Right forelimb (tissue), 1 donor: Measurements from ENCODE around the gene SPATA19.

Experiments
- DNase-seq: peaks from one replicate; pipeline ENCODE4 v3.0.0-alpha.2; 2018

Gene SPATA19

DNA sequence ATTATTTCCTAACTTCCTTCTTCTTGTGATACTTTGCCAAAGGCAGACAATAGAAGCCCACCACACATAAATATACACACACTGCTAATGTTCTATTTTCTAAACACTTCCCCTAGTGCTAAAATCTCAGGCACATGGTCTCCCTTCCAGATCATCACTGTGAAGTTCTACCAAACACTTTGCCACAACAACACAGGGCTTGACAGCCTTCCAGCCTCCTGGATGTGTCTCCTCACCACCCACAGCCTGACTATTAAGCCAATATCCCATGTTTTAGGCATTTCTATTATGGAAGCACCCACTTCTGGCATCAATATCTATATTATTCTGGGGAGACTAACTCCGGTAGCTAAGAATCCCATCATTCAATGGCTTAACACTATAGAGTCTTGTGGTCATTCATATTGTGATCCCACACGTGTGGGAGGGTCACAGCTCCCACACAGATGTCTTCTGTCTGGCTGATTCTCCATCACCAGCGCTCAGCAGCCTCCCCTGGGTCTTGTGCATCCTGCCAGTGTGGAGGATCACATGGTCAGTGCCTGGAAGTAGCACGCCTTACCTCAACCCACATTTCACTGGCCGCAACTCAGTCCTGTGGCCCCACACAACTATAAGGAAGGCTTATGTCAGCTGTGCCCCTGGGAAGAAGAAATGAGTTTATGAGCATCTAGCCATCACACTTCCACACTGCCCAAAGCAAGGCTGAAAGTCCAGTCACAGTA lies 29.0 kb downstream of the SPATA19 start:
- no peak for DNase-seq

DNA sequence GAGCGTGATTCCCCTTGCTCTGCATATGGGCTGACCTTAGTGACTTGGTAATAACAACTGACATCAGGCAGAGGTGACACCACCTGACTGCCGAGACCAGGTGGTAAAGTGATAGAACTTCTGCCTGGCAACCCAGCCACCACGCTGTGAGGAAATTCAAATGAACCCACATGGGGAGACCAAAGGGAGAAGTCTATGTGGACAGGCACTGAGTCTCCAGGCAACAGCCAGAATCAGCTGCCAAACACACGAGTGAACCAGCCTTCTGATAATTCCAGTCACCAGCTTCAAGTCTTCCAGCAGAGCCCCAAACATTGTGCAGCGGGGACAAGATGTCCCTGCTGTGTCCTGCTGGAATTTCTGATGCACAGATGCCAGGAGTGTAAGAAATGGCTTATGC lies 29.7 kb downstream of the SPATA19 start:
- DNase-seq, result no peak

DNA sequence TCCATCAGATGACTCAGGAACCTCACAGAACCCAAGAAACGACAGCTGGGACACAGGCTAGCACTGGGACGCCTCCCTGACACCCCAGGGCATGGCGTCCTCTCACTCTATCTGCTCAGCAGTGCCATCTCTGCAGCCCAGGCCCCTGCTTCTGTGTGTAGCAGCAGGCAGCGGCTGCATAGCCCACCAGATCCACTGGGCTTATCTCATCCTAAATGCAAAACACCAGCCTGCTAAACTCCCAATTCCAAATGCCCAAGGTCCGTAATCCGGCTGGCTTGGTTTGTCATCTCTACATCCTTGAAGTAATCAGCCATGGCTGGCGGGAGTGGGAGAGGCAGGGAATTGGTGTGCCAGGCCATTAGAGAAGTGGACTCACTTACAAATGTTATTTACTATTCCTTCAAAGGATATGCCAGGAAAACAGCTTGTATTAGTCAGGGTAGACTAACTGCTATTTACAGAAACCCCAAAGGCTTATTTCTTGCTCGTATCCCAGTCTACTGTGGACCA lies 30.7 kb downstream of the SPATA19 start:
- DNase-seq, result no peak

DNA sequence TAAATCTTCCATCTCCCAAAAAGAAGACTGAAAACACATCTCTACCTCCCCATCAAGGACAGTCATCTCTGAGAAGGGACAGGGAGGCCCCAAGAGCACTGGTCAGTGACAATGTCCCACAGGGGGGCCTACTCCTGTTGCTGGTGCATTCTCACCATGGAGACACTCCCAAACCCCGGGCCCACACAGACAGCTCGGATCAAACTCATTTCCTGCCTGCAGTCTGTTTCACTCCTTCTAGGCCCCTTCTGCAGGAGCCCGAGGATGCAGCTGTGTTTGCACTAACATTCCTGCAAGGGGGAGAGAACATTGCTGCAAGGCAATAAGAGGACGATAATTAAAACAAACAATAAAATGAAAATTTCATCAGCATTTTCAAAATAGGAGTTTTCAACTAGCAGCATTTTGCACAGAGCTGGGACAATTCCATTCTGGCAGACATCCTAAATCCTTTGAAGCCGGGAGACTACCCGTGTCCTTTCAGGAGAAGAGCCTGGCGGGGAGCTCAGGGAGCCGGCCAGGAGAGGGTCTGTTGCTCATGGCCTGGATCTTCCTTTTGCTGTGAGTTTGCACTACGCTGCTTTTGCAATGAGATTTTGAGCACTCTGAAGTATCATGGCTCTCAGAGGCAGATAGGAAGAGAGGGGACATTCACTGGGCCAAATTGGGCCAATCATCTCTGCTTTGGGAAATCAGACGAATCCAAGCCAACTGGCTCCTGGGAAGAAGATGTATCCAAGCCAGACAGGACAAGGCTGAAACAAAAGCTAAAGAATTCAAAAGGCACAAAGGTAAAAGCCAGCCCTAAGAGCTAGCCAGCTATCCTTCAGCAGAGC lies 33.2 kb downstream of the SPATA19 start:
- peak; percentile 67 for DNase-seq

DNA sequence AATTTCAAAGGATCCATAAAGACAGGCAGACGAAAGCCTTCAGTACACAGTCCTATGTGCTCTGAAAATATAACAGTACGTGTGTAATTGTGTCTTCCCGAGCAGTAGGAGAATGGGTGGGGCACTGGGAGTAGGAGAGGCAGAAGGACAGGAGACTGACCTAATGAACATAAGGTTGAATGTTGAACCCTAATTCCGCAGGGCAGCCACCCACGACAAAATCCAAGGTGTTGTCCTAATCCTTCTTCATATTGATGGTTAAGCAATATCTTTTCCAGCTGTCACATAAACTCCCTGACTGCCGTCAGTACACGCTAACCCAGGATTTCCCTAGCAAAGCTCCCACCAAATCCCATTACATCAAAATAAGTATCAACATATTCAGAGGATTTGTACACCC lies 34.5 kb downstream of the SPATA19 start:
- no peak for DNase-seq

DNA sequence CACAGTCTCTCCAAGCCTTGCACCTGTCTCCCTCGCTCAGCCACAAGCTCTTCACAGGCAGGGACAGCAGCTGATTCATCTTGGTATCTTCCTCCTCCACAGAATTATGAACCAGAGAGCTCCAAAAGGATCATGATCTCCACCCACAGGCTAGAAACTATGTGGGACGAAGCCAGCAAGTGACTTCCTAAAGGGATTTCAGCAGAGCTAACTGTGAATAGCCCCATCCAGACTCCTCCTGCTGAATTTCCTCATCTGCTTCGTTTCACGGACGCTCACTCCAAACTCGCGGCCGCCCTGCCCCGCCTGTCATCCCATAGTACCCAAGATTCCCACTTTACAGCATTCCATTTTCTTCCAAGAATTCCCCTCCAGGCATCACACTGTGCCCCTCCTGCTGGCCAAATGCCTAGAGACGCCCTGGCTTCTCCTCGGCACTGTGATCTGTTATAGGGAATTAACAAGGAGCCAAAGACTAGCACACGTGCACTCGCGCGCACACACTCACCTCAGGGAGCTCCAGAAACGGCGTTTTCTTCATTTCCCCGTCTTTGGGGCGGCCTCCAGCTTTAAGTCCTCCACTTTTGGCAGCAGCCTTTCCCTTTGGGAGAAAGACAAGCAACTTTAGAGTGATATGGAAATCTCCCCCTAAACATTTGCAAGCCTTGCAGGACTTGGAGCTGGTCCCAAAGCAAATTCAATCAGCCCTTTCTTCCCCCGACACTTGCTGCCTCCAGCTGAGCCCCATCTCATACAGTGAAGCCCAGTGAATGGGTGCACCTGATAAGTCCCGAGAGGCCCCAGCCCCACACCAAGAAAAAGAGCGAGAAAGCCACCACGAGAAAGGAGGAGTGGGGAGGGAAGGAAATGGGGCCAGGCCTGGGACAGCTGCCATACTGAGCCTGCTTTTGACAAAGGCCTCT lies 35.5 kb downstream of the SPATA19 start:
- DNase-seq, result peak; percentile 76

DNA sequence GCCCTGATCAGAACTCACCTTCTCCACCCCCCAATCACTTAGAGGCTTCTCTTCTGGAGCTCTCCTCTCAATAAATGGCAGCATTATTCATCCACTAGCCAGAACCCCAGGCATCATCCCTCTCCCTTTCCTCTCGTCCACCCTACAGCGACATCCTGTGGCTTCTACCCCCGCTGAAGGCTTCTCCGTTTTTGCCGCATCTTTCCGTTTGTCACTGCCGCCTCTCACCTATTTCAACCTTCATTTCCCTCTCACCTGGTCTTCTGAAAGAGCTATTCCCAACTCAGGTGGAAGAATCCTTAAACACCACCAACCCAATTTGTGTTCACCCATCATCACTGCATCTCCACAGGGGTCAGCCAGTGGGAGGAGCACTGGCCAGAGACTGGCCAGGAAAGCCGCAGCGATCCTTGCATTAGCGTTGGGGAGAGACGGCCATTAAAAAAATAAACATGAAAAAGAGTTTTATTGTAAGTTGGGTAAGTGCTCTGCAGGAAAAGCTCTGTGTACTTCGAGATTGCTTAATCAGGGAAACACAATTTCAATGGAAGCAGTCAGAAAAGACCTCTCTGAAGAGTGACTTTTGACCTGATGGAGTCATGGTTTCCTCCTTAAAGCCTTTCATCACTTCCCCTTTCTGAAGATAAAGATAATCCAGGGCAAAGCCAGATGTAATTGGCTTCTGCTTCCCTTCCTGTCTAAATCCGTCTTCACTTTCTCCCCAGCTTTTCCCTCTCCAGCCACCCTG lies 36.7 kb downstream of the SPATA19 start:
- no peak for DNase-seq

DNA sequence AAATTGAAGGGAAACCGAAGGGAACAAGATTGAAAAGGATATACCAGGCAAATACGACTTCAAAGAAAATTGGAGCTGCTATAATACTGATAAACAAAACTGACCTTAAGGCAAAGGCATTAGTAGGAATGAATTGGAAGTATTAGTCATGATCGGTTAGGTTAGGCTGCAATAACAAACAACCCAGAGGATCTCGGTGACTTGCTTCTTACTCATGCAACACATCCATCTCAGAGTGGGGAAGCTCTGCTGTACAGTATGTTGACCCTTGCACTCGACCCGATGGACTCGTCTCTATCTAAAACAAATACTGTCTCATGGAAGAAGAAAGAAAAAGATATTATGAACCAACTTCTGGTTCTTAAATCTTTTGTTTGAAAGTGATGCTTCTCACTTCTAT lies 42.3 kb downstream of the SPATA19 start:
- no peak for DNase-seq

DNA sequence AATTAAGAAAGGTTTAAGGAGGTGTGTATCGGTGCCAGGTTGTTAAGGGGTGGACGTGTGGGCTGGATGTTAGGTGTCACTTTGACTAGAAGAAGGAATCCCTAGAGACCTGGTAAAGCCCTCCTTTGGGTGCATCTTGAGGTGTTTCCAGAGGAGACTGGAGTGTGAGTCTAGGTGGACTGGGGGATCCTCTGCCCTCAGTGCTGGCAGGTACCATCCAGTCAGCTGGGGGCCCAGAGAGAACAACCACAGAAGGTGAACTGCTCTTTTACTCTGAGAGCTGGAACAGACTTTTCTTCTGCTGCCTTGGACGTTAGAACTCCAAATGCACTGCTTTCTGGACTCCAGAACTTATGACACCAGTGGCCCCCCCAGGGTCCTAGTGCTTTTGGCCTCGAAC lies 44.0 kb downstream of the SPATA19 start:
- DNase-seq, result no peak

DNA sequence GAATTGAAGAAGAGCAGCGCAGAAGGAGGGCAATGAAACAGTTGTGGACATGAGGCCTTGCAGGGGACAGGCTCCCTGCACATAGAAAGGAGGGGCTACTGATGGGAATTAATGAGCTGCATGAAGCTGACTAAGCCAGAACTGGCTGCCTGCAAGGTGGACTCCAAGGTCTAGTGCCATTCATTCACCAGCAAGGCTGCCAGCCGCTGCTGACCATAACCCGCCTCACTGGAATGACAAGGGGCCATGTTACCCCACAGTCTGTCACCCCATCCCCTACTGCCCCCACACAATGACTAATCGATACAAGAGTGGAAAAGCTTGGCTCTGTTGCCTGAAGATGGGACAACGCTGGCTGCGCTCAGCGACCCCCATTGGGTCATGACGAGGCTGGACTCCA lies 44.6 kb downstream of the SPATA19 start:
- no peak for DNase-seq

DNA sequence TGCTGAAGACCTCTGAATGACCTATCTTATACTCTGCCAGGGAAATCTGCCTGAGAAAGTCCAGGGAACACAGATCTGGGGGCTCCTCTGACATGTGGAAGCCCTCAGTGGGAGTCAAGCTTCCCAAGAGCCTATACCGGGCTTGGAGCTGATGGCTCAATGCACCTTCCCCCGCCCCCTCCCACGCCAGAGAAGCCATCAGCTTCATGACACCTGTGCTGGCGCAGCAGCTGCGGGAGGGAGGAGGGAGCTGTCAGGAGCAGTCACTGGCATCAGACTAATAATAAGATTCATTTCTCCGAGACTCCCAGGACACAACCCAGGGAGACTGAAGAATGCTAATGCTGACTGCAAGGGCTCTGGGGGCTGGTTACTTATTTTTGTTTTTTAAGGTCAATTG lies 47.8 kb downstream of the SPATA19 start:
- DNase-seq, result no peak

DNA sequence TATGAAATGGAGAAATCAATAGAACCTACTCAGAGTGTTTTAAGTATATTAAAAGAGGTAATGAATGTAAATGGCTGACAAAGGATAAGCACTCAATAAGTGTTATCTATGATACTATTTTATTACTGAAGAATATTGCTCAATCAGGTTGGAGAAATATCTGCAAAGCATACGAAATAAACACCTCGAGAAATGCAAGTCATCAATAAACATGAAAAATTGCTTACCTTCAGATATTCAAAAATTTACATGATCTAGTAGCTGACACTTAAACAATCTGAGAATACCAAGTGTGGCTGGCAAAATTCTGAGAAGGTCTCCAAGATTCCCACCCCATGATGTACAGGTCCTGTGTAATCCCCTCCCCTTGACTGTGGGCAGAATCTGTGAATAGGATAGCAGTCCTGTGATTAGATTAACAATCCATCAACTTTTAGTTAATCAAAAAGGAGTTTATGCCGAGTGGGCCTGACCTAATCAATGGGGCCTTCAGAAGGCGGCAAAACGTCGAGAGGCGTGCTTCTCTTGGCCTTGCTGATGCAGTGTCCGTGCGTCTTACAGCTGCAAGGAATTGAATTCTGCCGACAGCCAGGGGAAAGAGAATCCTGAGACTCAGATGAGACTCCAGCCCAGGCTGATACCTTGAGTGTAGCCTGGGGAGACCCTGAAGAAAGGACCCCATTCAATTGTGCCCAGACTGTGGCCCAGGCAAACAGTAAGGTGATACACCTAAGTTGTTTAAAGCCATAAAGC lies 49.1 kb downstream of the SPATA19 start:
- DNase-seq, result no peak

DNA sequence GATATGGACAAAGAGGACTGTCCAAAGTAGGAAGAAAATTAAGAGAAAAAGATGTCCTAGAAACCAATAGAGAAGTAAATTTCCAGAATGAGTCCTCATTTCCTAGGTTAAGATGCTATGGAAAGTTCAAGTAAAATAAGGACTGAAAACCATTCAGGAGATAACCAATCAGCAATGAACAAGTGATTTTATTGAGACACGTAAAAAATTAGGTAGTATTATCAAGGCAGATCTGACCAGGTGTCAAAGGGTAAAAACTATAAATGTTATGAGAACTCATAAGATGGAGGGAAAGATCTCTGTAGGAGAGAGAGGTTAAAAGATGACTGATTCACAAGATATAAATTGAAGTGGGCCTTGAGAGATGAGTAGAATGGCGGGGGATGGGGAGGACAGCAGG lies 50.2 kb downstream of the SPATA19 start:
- no peak for DNase-seq

DNA sequence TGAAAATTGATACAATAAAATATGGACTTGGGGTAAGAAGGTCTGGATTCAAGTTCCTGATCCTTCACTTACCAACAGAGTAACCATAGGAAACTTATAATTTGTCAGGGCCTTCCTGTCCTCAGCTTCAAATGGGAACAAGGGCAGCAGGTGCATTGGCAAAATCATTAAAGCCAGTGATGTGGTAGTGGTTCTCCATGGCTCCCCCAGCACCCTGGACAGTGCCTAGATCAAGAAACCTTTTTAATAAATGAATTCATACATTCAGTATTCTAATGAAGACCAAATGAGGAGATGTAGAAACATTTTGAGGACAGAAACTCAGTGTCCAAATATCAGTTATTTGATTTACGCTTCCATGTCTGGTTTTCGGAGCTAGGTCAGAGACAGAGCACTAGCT lies 51.1 kb downstream of the SPATA19 start:
- no peak for DNase-seq

DNA sequence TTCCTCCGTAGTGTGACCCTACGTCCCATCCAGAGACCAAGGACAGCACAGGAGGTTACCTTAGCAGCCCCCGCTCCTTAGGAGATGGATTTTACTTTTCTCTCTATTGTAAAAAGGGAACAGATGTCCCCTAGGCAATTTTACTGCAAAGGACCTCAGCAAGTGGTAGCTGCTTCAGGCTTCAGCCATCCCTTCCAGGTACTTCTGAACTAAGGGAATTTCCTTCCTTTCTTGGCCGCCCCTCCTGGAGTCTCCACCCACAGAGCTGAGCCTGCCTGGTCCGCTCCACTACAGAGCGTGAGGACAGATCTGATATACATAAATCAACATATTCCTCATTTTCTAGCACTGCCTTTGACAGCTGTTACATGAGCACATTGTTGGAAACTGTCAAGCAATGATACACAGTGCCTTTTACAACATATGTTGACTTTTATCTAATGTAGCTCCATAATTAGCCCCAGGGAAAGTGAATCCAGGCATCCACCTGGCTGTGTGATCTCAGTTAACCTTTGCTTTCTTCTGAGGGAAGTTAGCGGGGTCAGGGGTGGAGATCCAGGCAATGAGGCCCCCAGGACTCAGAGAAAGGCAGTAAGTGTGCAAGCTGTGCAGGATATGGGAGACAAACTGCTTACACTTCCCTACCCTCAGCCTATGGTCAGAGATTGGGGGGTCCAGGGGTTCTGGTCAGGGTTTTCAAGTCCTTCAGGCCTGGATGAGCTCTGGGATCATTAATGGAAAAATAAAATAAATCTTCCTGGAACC lies 51.9 kb downstream of the SPATA19 start:
- DNase-seq, result no peak

DNA sequence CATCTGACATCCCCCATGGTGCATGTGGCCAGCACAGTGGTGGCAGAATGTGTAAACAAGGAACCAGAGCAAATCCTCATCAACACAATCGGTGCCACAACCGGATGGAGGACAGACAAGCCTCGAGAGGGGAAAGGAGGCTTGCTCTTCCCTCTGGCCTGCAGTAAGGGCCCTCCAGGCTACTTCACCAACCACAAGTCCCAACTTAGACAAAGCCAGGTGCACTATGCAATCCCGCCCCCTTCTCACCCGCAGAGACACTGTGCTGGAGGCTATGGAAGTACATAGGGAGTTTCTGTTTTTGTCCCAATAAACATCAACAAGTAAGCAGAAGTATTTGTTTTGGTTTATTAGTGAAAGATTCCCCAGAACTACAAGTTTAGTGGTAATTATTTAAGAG lies 54.3 kb downstream of the SPATA19 start:
- DNase-seq, result no peak
